AG04449 (cell line): ENCODE data around the gene ASAH2.

Experiments used
- CTCF ChIA-PET: fragments of 350-600 bp; formaldehyde crosslinking; extraction: SDS; loops from one replicate; lab custom pipeline; 2021; ENCODE audit warnings: antibody characterized with exemption; lab: Yijun Ruan, JAX
- POLR2A ChIA-PET: fragments of 400-600, 350-600 bp; formaldehyde crosslinking; extraction: SDS; loops from one replicate; lab custom pipeline; 2020; ENCODE audit warnings: antibody characterized with exemption, inconsistent platforms; lab: Yijun Ruan, JAX
- DNase-seq: peaks from one replicate; pipeline ENCODE4 v3.0.0-alpha.2; 2010; ENCODE audit warnings: low read depth, low spot score
- H3K4me3 ChIP-seq: 2 replicates; pipeline ENCODE4 v1.5.1; 2011; ENCODE audit warnings: low read depth, mild to moderate bottlenecking, control low read depth, low read length
- CTCF ChIP-seq: IDR thresholded peaks from one replicate; pipeline ENCODE4 v1.5.1; 2011; ENCODE audit warnings: mild to moderate bottlenecking, moderate library complexity, low read length, control low read depth, inconsistent platforms; ENCODE audit not compliant: insufficient read depth; ENCODE audit errors: missing control alignments

ASAH2 gene

GRCh38 chr10:50251394-50251793, at the start of gene ASAH2:
Gene ASAH2 (minus strand): TSS chr10:50251516. CDS start chr10:50248610, 2,906 bp downstream.
- TF ChIP-seq CTCF, result no peak
- no peak for DNase-seq
- CTCF ChIA-PET, result no interaction called here
- POLR2A ChIA-PET, result no interaction called here
- no peak within 1 kb of the TSS for H3K4me3 ChIP-seq

- no peak for TF ChIP-seq CTCF
- POLR2A ChIA-PET, result no interaction called here
- no peak overlapping the region for H3K4me3 ChIP-seq
- CTCF ChIA-PET, result no interaction called here
- no peak for DNase-seq
Measured at GRCh38 chr10:50299948-50300669, 48.8 kb upstream of the ASAH2 start.

- ChIA-PET CTCF (interaction anchor here (1.1 kb wide), 1 partner anchor 20 kb away, joined by 3 read pairs; no protein-coding TSS in a partner anchor), POLR2A (no interaction called here)
- no peak for TF ChIP-seq CTCF
- DNase-seq, result no peak
- no peak overlapping the region for H3K4me3 ChIP-seq
Measured at GRCh38 chr10:50295367-50295766, 44.1 kb upstream of the ASAH2 start.

- no peak overlapping the region for H3K4me3 ChIP-seq
- no peak for TF ChIP-seq CTCF
- DNase-seq, result no peak
- CTCF ChIA-PET, result interaction anchor here (1.5 kb wide), 1 partner anchor 126 kb away, joined by 3 read pairs; no protein-coding TSS in a partner anchor
- POLR2A ChIA-PET, result no interaction called here
Measured at GRCh38 chr10:50294582-50294981, 43.3 kb upstream of the ASAH2 start.

- CTCF ChIA-PET, result interaction anchor here (1.5 kb wide), 1 partner anchor 126 kb away, joined by 3 read pairs; no protein-coding TSS in a partner anchor
- DNase-seq, result no peak
- POLR2A ChIA-PET, result no interaction called here
- no peak overlapping the region for H3K4me3 ChIP-seq
- TF ChIP-seq CTCF, result no peak
Measured at GRCh38 chr10:50293513-50294313, 42.4 kb upstream of the ASAH2 start.
